ENCODE measurements around the gene ETNK2. TPM values are rescaled to one million over a fixed set of nuclear protein-coding genes. Genes with fewer than 3 reads are reported as not detected.

The ETNK2 gene
- total and polyA plus RNA-seq, 2 of the 4 experiments (the other 2 are of a cell fraction), result 18.9 to 26.0 TPM

DNA sequence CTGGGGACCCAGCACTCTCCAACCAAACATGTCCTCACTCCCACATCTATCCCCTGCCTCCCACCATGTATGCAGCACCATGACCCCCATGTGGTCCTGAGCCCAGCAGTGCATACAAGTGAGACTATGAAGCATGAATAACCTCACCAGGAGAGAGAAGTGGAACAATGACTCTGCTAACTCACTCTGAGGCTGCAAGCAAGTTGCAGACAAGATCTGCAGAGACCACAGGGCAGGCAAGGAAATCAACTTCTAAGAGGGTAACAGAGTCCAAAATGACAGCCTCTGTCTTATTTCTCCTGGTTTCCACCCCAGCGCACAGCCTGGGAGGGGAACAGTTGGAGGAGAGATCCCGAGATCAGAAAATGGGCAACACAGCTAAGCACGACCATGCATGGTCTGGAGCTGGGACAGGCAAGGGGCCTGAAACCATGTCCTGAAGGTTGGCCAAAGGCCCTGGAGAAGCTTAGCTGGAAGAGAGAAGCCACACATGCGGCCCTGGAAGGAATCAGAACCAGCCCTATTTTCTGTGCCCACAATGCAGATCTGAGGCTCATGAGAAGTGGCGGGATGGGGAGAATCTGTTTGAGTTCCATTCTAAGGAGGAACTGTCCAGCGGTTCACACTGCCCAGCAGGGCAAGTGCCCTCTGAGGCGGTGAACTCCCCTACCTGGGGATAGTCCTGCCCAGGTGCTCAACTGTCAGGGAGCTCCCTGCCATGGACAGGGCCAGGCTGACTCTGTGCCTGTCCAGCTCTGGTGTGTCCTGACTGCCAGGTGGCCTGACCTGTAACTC lies 26.8 kb upstream of the ETNK2 start:
- no TSS peak for BruUV-seq (replicated peaks)
- Histone ChIP-seq H3K56ac (ENCODE audit: extremely low read depth, insufficient read depth, low read length) (no peak overlapping the region), H2AK9ac (replicated peaks; ENCODE audit: low read depth, low read length, poor library complexity) (no peak overlapping the region), H3K79me1 (ENCODE audit: low read depth in 1 of 2, low read length in 2 of 2) (no peaks in the 10 kb centered on the region), H3K4me3 (ENCODE audit: insufficient read depth, low read depth, low read length) (no peak overlapping the region), H3K27ac (ENCODE audit: insufficient read depth, low read length) (no peak overlapping the region), H4K91ac (ENCODE audit: insufficient read depth, low read depth, low read length) (no peak overlapping the region), H4K20me1 (ENCODE audit: insufficient read depth, low read length) (no peaks in the 10 kb centered on the region), H2BK5ac (ENCODE audit: low read depth, low read length, poor library complexity, severe bottlenecking) (no peak overlapping the region), H3K4me1 (ENCODE audit: control insufficient read depth, insufficient read depth, low read length) (no peaks in the 10 kb centered on the region), H2AK5ac (ENCODE audit: low read depth, low read length) (0 out of 2 replicates have a peak overlapping the region, but pooled peaks have one; percentile 13), H3K23ac (ENCODE audit: low read depth, low read length) (no peak overlapping the region), H4K8ac (ENCODE audit: low read depth in 2 of 2, low read length in 2 of 2) (no peak overlapping the region), H3K9me1 (ENCODE audit: insufficient read depth, low read length) (peaks cover 7% of the 10 kb centered on the region), H3K9me3 (ENCODE audit: control insufficient read depth, insufficient read depth, low read length) (no peaks in the 10 kb centered on the region), H3K9ac (ENCODE audit: low read depth, low read length) (no peak overlapping the region), H2BK20ac (ENCODE audit: low read depth, low read length) (peak overlapping the region; percentile 62; the same call in 1 of the 2 replicates), H2BK15ac (ENCODE audit: low read depth, low read length) (no peak overlapping the region), H3K27me3 (ENCODE audit: control insufficient read depth, insufficient read depth, low read length) (no peaks in the 10 kb centered on the region), H4K5ac (ENCODE audit: low read depth, low read length) (no peak overlapping the region), H3K4ac (ENCODE audit: low read depth, low read length) (no peak overlapping the region), H3K36me3 (ENCODE audit: control insufficient read depth, insufficient read depth, low read length) (no peaks in the 10 kb centered on the region), H3K14ac (replicated peaks; ENCODE audit: low read depth, low read length) (0 out of 2 replicates have a peak overlapping the region, but pooled peaks have one; percentile 3), H3K18ac (ENCODE audit: low read depth, low read length) (no peak overlapping the region), H2AFZ (replicated peaks; ENCODE audit: low read length, poor library complexity) (no peak overlapping the region), H2BK120ac (ENCODE audit: low read depth, low read length) (no peak overlapping the region), H3K4me2 (ENCODE audit: low read depth, low read length) (no peak overlapping the region)
- ChIA-PET POLR2A (ENCODE audit: unreplicated experiment) (no interaction called here), CTCF (no interaction called here)
- DNase-seq, result no peak
- WGBS, 2 experiments (ENCODE audit: extremely low coverage in 2 of 2, insufficient read length in 1 of 2), result 60% methylated on average over 3 of the region's 7 CpGs; no CpG with 5 or more reads in 1 of the 2 experiments
- in situ Hi-C loops (cut with MboI; ENCODE audit: low sequenced_read_pairs) (no loop called here), intact Hi-C loops (cut with micrococcal nuclease) (no loop called here), dilution Hi-C loops (cut with HindIII; ENCODE audit: low sequenced_read_pairs, unreplicated experiment) (no loop called here)
- ATAC-seq (ENCODE audit: low read depth), result no peak
- TF ChIP-seq CEBPB (IDR thresholded peaks at IDR 0.05; ENCODE audit: low read depth, low read length) (no peak), POLR2A (IDR thresholded peaks at IDR 0.05; ENCODE audit: low read depth, low read length) (no peak), BHLHE40 (IDR thresholded peaks at IDR 0.05; ENCODE audit: low read depth, low read length) (no peak), SMC3 (IDR thresholded peaks at IDR 0.05; ENCODE audit: low read depth, low read length) (no peak), RCOR1 (IDR thresholded peaks at IDR 0.05; ENCODE audit: insufficient replicate concordance, low read length) (no peak), RFX5 (IDR thresholded peaks at IDR 0.05; ENCODE audit: low read depth, low read length) (no peak), MXI1 (IDR thresholded peaks at IDR 0.05; ENCODE audit: borderline replicate concordance, low read depth, low read length) (no peak), USF2 (IDR thresholded peaks at IDR 0.05; ENCODE audit: low read depth, low read length) (no peak), CHD1 (IDR thresholded peaks at IDR 0.05; ENCODE audit: low read depth, low read length) (no peak), MAFK (IDR thresholded peaks at IDR 0.05; ENCODE audit: low read depth, low read length) (no peak), CTCF (conservative IDR thresholded peaks at IDR 0.05; ENCODE audit: low read depth, low read length) (no peak), FOS (IDR thresholded peaks at IDR 0.05; ENCODE audit: low read depth, low read length) (no peak), NFE2L2 (IDR thresholded peaks at IDR 0.05; ENCODE audit: low read depth, low read length) (no peak), MAZ (IDR thresholded peaks at IDR 0.05; ENCODE audit: borderline replicate concordance, low read depth, low read length) (no peak), ELK1 (IDR thresholded peaks at IDR 0.05; ENCODE audit: borderline replicate concordance, low read depth, low read length) (no peak)
